ENCODE measurements around the gene ZBTB9. TPM values are rescaled to one million over a fixed set of nuclear protein-coding genes. Genes with fewer than 3 reads are reported as not detected.
"Not testable (repeated sequence)": the region's sequence is repeated elsewhere in the genome, so short reads cannot be mapped to it uniquely, and the experiment has no call there.

Gene ZBTB9
- polyA plus RNA-seq, 2 of the 4 experiments (the other 2 are of a cell fraction) = 6.9 to 9.9 TPM

- H3K4me3 ChIP-seq = no peak overlapping the region
- no peak overlapping the region for H3K4me2 ChIP-seq
- no peak for ATAC-seq
- no peaks in the 10 kb centered on the region for H3K4me1 ChIP-seq
- H3K9me3 ChIP-seq = no peaks in the 10 kb centered on the region
- no peak for TF ChIP-seq MYC (IDR thresholded peaks at IDR 0.05; ENCODE audit: borderline replicate concordance, low read length)
- no peak for TF ChIP-seq FOSL2 (IDR thresholded peaks at IDR 0.05)
- TF ChIP-seq FOSL2 (CRISPR knock-in tag; IDR thresholded peaks at IDR 0.05) = no peak
- no peak for TF ChIP-seq POLR2AphosphoS2 (conservative IDR thresholded peaks at IDR 0.05; ENCODE audit: low read length)
- no peak for TF ChIP-seq USF2 (IDR thresholded peaks at IDR 0.05)
- FAIRE-seq = no peak
- H3K27ac ChIP-seq = no peak overlapping the region
- no peak for DNase-seq (ENCODE audit: low read depth in 1 of 2, low spot score in 1 of 2)
- ChIA-PET CTCF (interaction anchor here (1.2 kb wide), 1 partner anchor 26 kb away, joined by 3 read pairs; no protein-coding TSS in a partner anchor), POLR2A (no interaction called here)
- 76% methylated on average over 3 of the region's 3 CpGs for WGBS (ENCODE audit: missing lambda C conversion rate)
Measured at GRCh38 chr6:33477864-33478263, 23.5 kb downstream of the ZBTB9 start.

- H3K4me2 ChIP-seq = no peak overlapping the region
- H3K4me3 ChIP-seq = no peak overlapping the region
- no peak overlapping the region for H3K27ac ChIP-seq
- H3K9me3 ChIP-seq = no peaks in the 10 kb centered on the region
- FAIRE-seq (no peak), DNase-seq (ENCODE audit: low read depth in 1 of 2, low spot score in 1 of 2) (no peak), ATAC-seq (no peak)
- no peak for TF ChIP-seq ELK1 (IDR thresholded peaks at IDR 0.05; ENCODE audit: low read depth, low read length)
- ChIA-PET POLR2A (no interaction called here), CTCF (no interaction called here)
- WGBS (ENCODE audit: missing lambda C conversion rate) = 0% methylated on average over 1 of the region's 1 CpG
- H3K4me1 ChIP-seq = no peaks in the 10 kb centered on the region
Measured at GRCh38 chr6:33481192-33481591, 26.8 kb downstream of the ZBTB9 start.

- DNase-seq (ENCODE audit: low read depth in 1 of 2, low spot score in 1 of 2); H3K4me1 ChIP-seq; H3K4me3 ChIP-seq; CTCF ChIA-PET; H3K27ac ChIP-seq; H3K9me3 ChIP-seq; H3K4me2 ChIP-seq; ATAC-seq; FAIRE-seq: not testable (repeated sequence)
- POLR2A ChIA-PET = interaction anchor here (0.6 kb wide), 1 partner anchor 73 kb away, joined by 4 read pairs; no protein-coding TSS in a partner anchor
- WGBS (ENCODE audit: missing lambda C conversion rate) = 77% methylated on average over 5 of the region's 5 CpGs
Measured at GRCh38 chr6:33482620-33483019, 28.2 kb downstream of the ZBTB9 start.

- DNase-seq (ENCODE audit: low read depth in 1 of 2, low spot score in 1 of 2) (no peak), FAIRE-seq (no peak), ATAC-seq (no peak)
- WGBS (ENCODE audit: missing lambda C conversion rate) = 3% methylated on average over 3 of the region's 3 CpGs
- H3K4me3 ChIP-seq = no peak overlapping the region
- no peaks in the 10 kb centered on the region for H3K4me1 ChIP-seq
- POLR2A ChIA-PET = no interaction called here
- H3K9me3 ChIP-seq = no peaks in the 10 kb centered on the region
- no peak overlapping the region for H3K4me2 ChIP-seq
- CTCF ChIA-PET = no interaction called here
- no peak overlapping the region for H3K27ac ChIP-seq
- TF ChIP-seq HMGXB4 (CRISPR knock-in tag; IDR thresholded peaks at IDR 0.05; ENCODE audit: borderline replicate concordance) = no peak
- no peak for TF ChIP-seq ZC3H11A (IDR thresholded peaks at IDR 0.05)
- no peak for TF ChIP-seq KDM1A (IDR thresholded peaks at IDR 0.05; ENCODE audit: low read depth)
- TF ChIP-seq E2F6 (IDR thresholded peaks at IDR 0.05; ENCODE audit: borderline replicate concordance, low read depth) = no peak
- no peak for TF ChIP-seq BCL3 (IDR thresholded peaks at IDR 0.05)
- no peak for TF ChIP-seq HES2 (IDR thresholded peaks at IDR 0.05)
- no peak for TF ChIP-seq SREBF2 (IDR thresholded peaks at IDR 0.05)
- TF ChIP-seq CBX8 (IDR thresholded peaks at IDR 0.05) = no peak
- TF ChIP-seq GATA3 (IDR thresholded peaks at IDR 0.05; ENCODE audit: borderline replicate concordance) = no peak
- no peak for TF ChIP-seq MAX (IDR thresholded peaks at IDR 0.05)
- no peak for TF ChIP-seq MAZ (IDR thresholded peaks at IDR 0.05; ENCODE audit: borderline replicate concordance, low read depth, low read length)
- no peak for TF ChIP-seq CEBPB (IDR thresholded peaks at IDR 0.05)
- TF ChIP-seq USF2 (IDR thresholded peaks at IDR 0.05) = no peak
- no peak for TF ChIP-seq HOXA7 (CRISPR knock-in tag; IDR thresholded peaks at IDR 0.05)
Measured at GRCh38 chr6:33483678-33484077, 29.3 kb downstream of the ZBTB9 start.

GRCh38 chr6:33484673-33485262 is 30.4 kb downstream of the ZBTB9 start:
- FAIRE-seq; CTCF ChIA-PET; H3K4me2 ChIP-seq; H3K4me1 ChIP-seq; DNase-seq (ENCODE audit: low read depth in 1 of 2, low spot score in 1 of 2); POLR2A ChIA-PET; H3K4me3 ChIP-seq; H3K9me3 ChIP-seq; H3K27ac ChIP-seq; ATAC-seq: not testable (repeated sequence)
- WGBS (ENCODE audit: missing lambda C conversion rate) = 63% methylated on average over 4 of the region's 6 CpGs

Data from A549 (cell line).